GM18511 (cell line): ENCODE data around the gene DNAJC21.
"Not testable (repeated sequence)": the region's sequence is repeated elsewhere in the genome, so short reads cannot be mapped to it uniquely, and the experiment has no call there.

ENCODE experiments used
- ATAC-seq: cut with Tn5 transposase; IDR thresholded peaks from one replicate; pipeline ENCODE4 v1.9.1; 2021; ENCODE audit warnings: mild to moderate bottlenecking, moderate library complexity; ENCODE audit not compliant: unreplicated experiment

The DNAJC21 gene

GRCh38 chr5:34923256-34923655 lies 6.1 kb upstream of the DNAJC21 start:
- ATAC-seq, result not testable (repeated sequence)

GRCh38 chr5:34923694-34924461 lies 5.5 kb upstream of the DNAJC21 start:
- ATAC-seq, result no peak

GRCh38 chr5:34924462-34924765 lies 4.9 kb upstream of the DNAJC21 start:
- no peak for ATAC-seq

- ATAC-seq, result no peak
Measured at GRCh38 chr5:34926318-34926888, 3.0 kb upstream of the DNAJC21 start.

- ATAC-seq, result no peak
Measured at GRCh38 chr5:34927785-34928184, 1.6 kb upstream of the DNAJC21 start.

- ATAC-seq, result no peak
Measured at GRCh38 chr5:34928267-34928666, 1.1 kb upstream of the DNAJC21 start.

- peak; percentile 77 for ATAC-seq
Measured at GRCh38 chr5:34929720-34930461, 532 bp downstream of the DNAJC21 start.

GRCh38 chr5:34930462-34930844 lies 1.1 kb downstream of the DNAJC21 start:
- ATAC-seq, result no peak

GRCh38 chr5:34930870-34931269 lies 1.5 kb downstream of the DNAJC21 start:
- ATAC-seq, result no peak

- no peak for ATAC-seq
Measured at GRCh38 chr5:34932947-34933346, 3.6 kb downstream of the DNAJC21 start.

GRCh38 chr5:34941936-34942335 lies 12.6 kb downstream of the DNAJC21 start:
- ATAC-seq, result no peak

GRCh38 chr5:34944044-34944443 lies 14.7 kb downstream of the DNAJC21 start:
- ATAC-seq, result no peak

GRCh38 chr5:34944460-34945047 lies 15.2 kb downstream of the DNAJC21 start:
- ATAC-seq, result no peak

- ATAC-seq, result no peak
Measured at GRCh38 chr5:34957321-34957720, 28.0 kb downstream of the DNAJC21 start.

- no peak for ATAC-seq
Measured at GRCh38 chr5:34957857-34958690, 28.7 kb downstream of the DNAJC21 start.

- ATAC-seq, result peak; percentile 93
Measured at GRCh38 chr5:34959323-34959722, 30.0 kb downstream of the DNAJC21 start.

GRCh38 chr5:34967540-34967939 lies 38.2 kb downstream of the DNAJC21 start:
- ATAC-seq, result no peak

GRCh38 chr5:34968258-34968657 lies 38.9 kb downstream of the DNAJC21 start:
- no peak for ATAC-seq

- no peak for ATAC-seq
Measured at GRCh38 chr5:34970552-34970951, 41.2 kb downstream of the DNAJC21 start.

- not testable (repeated sequence) for ATAC-seq
Measured at GRCh38 chr5:34971655-34972054, 42.3 kb downstream of the DNAJC21 start.

- ATAC-seq, result no peak
Measured at GRCh38 chr5:34976347-34976746, 47.0 kb downstream of the DNAJC21 start.
